ENCODE data around the gene LTBP2.
A peak's percentile ranks its signal among the peaks of the same experiment; 100 is the strongest.

LTBP2 gene

DNA sequence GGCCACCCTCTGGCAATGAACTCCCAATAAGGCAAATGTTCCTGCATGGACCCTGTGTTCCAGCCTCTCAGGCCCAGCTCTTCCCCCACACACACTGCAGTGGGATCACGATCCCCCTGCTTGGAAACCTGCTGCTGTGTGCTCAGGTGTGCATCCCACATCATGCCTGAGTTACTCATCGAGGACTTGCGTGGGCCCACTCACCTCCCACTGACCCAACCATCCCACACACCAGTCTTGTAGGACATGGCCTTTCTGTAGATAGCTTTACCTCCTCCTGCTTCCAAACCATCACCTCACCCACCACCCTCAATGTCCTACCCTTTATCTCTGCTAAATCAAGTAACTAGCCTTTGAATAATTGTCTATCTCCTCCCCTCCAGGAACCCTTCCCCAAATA is 143.5 kb downstream of the LTBP2 start:
- Histone ChIP-seq H3K36me3 (ENCODE audit: control insufficient read depth in 2 of 2, insufficient read depth in 1 of 2, low read length in 2 of 2) (peaks cover 0 to 2% of the 10 kb centered on the region in 2 experiments; a peak in 1 of 3 replicates), H3K4me3 (ENCODE audit: low read depth, low read length) (no peak overlapping the region), H3K9me3 (ENCODE audit: control insufficient read depth, insufficient read depth, low read depth, low read length) (no peaks in the 10 kb centered on the region), H3K27ac (ENCODE audit: extremely low read depth, low read depth, low read length) (no peak overlapping the region), H3K4me1 (ENCODE audit: control insufficient read depth, insufficient read depth, low read length) (no peaks in the 10 kb centered on the region)
- ChIA-PET POLR2A (interaction anchor here (0.6 kb wide), 1 partner anchor 334 kb away, joined by 5 read pairs; no protein-coding TSS in a partner anchor), CTCF (no interaction called here)
- TF ChIP-seq, protein P1, sequence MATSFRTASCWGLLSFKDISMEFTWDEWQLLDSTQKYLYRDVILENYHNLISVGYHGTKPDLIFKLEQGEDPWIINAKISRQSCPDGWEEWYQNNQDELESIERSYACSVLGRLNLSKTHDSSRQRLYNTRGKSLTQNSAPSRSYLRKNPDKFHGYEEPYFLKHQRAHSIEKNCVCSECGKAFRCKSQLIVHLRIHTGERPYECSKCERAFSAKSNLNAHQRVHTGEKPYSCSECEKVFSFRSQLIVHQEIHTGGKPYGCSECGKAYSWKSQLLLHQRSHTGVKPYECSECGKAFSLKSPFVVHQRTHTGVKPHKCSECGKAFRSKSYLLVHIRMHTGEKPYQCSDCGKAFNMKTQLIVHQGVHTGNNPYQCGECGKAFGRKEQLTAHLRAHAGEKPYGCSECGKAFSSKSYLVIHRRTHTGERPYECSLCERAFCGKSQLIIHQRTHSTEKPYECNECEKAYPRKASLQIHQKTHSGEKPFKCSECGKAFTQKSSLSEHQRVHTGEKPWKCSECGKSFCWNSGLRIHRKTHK (tag by site-specific recombination; IDR thresholded peaks at IDR 0.05) = no peak
- TF ChIP-seq EGR2 (tag by site-specific recombination; IDR thresholded peaks at IDR 0.05; ENCODE audit: low read depth) (peak; percentile 95), ZNF354C (tag by site-specific recombination; IDR thresholded peaks at IDR 0.05; ENCODE audit: borderline replicate concordance, low read depth) (no peak), ZFHX2 (tag by site-specific recombination; conservative IDR thresholded peaks at IDR 0.05) (peak; percentile 93), SCRT2 (tag by site-specific recombination; IDR thresholded peaks at IDR 0.05) (no peak), SCRT1 (tag by site-specific recombination; IDR thresholded peaks at IDR 0.05; ENCODE audit: borderline replicate concordance) (no peak), ZXDB (tag by site-specific recombination; IDR thresholded peaks at IDR 0.05) (no peak)
- TF ChIP-seq, protein P2, sequence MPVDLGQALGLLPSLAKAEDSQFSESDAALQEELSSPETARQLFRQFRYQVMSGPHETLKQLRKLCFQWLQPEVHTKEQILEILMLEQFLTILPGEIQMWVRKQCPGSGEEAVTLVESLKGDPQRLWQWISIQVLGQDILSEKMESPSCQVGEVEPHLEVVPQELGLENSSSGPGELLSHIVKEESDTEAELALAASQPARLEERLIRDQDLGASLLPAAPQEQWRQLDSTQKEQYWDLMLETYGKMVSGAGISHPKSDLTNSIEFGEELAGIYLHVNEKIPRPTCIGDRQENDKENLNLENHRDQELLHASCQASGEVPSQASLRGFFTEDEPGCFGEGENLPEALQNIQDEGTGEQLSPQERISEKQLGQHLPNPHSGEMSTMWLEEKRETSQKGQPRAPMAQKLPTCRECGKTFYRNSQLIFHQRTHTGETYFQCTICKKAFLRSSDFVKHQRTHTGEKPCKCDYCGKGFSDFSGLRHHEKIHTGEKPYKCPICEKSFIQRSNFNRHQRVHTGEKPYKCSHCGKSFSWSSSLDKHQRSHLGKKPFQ (tag by site-specific recombination; IDR thresholded peaks at IDR 0.05) = no peak

DNA sequence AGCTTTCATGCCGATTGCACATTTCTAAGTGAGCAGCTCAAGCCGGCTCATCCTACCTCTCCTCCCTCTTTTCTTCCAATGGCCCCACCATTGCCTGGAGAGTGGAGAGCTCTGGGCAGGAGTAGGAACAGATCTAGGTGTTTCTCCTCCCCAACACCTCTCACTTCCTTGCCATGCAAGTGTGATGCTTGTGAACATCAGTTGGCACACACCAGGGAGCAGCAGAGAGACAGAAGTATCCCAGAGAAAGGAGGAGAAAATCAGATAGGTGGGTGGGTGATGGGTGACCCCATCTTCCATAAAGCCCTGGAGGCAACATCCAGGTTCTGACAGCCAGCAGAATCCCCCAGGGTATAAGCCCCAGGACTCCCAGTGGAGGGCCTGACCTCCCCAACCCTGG is 146.7 kb downstream of the LTBP2 start:
- Histone ChIP-seq H3K4me3 (ENCODE audit: low read depth, low read length) (no peak overlapping the region), H3K9me3 (ENCODE audit: control insufficient read depth, insufficient read depth, low read depth, low read length) (no peaks in the 10 kb centered on the region), H3K4me1 (ENCODE audit: control insufficient read depth, insufficient read depth, low read length) (no peaks in the 10 kb centered on the region), H3K36me3 (ENCODE audit: control insufficient read depth in 2 of 2, insufficient read depth in 1 of 2, low read length in 2 of 2) (no peaks in the 10 kb centered on the region), H3K27ac (ENCODE audit: extremely low read depth, low read depth, low read length) (no peak overlapping the region)
- ChIA-PET POLR2A (no interaction called here), CTCF (interaction anchor here (1.2 to 1.3 kb wide), 2 partner anchors 8 to 26 kb away, joined by 3 read pairs; no protein-coding TSS in a partner anchor)
- TF ChIP-seq RBAK (tag by site-specific recombination; IDR thresholded peaks at IDR 0.05) = no peak
- TF ChIP-seq ZFP3 (tag by site-specific recombination; IDR thresholded peaks at IDR 0.05; ENCODE audit: low read depth) = no peak
- TF ChIP-seq ZNF843 (tag by site-specific recombination; IDR thresholded peaks at IDR 0.05) = no peak
- TF ChIP-seq, protein P1 (tag by site-specific recombination; IDR thresholded peaks at IDR 0.05) = no peak
- no peak for TF ChIP-seq ZSCAN30 (tag by site-specific recombination; IDR thresholded peaks at IDR 0.05)
- TF ChIP-seq KLF10 (tag by site-specific recombination; IDR thresholded peaks at IDR 0.05) = no peak
- TF ChIP-seq, protein P3, sequence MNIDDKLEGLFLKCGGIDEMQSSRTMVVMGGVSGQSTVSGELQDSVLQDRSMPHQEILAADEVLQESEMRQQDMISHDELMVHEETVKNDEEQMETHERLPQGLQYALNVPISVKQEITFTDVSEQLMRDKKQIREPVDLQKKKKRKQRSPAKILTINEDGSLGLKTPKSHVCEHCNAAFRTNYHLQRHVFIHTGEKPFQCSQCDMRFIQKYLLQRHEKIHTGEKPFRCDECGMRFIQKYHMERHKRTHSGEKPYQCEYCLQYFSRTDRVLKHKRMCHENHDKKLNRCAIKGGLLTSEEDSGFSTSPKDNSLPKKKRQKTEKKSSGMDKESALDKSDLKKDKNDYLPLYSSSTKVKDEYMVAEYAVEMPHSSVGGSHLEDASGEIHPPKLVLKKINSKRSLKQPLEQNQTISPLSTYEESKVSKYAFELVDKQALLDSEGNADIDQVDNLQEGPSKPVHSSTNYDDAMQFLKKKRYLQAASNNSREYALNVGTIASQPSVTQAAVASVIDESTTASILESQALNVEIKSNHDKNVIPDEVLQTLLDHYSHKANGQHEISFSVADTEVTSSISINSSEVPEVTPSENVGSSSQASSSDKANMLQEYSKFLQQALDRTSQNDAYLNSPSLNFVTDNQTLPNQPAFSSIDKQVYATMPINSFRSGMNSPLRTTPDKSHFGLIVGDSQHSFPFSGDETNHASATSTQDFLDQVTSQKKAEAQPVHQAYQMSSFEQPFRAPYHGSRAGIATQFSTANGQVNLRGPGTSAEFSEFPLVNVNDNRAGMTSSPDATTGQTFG (tag by site-specific recombination; IDR thresholded peaks at IDR 0.05; ENCODE audit: borderline replicate concordance) = no peak
- TF ChIP-seq ZNF558 (tag by site-specific recombination; IDR thresholded peaks at IDR 0.05) = no peak
- no peak for TF ChIP-seq ZFP69B (tag by site-specific recombination; IDR thresholded peaks at IDR 0.05)
- TF ChIP-seq ZNF785 (tag by site-specific recombination; IDR thresholded peaks at IDR 0.05) = no peak
- TF ChIP-seq ZNF658 (tag by site-specific recombination; IDR thresholded peaks at IDR 0.05) = no peak
- TF ChIP-seq, protein P4, sequence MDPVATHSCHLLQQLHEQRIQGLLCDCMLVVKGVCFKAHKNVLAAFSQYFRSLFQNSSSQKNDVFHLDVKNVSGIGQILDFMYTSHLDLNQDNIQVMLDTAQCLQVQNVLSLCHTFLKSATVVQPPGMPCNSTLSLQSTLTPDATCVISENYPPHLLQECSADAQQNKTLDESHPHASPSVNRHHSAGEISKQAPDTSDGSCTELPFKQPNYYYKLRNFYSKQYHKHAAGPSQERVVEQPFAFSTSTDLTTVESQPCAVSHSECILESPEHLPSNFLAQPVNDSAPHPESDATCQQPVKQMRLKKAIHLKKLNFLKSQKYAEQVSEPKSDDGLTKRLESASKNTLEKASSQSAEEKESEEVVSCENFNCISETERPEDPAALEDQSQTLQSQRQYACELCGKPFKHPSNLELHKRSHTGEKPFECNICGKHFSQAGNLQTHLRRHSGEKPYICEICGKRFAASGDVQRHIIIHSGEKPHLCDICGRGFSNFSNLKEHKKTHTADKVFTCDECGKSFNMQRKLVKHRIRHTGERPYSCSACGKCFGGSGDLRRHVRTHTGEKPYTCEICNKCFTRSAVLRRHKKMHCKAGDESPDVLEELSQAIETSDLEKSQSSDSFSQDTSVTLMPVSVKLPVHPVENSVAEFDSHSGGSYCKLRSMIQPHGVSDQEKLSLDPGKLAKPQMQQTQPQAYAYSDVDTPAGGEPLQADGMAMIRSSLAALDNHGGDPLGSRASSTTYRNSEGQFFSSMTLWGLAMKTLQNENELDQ (tag by site-specific recombination; IDR thresholded peaks at IDR 0.05; ENCODE audit: low read depth) = no peak
- TF ChIP-seq, protein P5, sequence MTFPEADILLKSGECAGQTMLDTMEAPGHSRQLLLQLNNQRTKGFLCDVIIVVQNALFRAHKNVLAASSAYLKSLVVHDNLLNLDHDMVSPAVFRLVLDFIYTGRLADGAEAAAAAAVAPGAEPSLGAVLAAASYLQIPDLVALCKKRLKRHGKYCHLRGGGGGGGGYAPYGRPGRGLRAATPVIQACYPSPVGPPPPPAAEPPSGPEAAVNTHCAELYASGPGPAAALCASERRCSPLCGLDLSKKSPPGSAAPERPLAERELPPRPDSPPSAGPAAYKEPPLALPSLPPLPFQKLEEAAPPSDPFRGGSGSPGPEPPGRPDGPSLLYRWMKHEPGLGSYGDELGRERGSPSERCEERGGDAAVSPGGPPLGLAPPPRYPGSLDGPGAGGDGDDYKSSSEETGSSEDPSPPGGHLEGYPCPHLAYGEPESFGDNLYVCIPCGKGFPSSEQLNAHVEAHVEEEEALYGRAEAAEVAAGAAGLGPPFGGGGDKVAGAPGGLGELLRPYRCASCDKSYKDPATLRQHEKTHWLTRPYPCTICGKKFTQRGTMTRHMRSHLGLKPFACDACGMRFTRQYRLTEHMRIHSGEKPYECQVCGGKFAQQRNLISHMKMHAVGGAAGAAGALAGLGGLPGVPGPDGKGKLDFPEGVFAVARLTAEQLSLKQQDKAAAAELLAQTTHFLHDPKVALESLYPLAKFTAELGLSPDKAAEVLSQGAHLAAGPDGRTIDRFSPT (tag by site-specific recombination; IDR thresholded peaks at IDR 0.05) = no peak
